ENCODE measurements around the gene WFIKKN2.

WFIKKN2 gene

GRCh38 chr17:50881182-50881581 lies 45.8 kb downstream of the WFIKKN2 start:
- DNase-seq, result no peak

DNA sequence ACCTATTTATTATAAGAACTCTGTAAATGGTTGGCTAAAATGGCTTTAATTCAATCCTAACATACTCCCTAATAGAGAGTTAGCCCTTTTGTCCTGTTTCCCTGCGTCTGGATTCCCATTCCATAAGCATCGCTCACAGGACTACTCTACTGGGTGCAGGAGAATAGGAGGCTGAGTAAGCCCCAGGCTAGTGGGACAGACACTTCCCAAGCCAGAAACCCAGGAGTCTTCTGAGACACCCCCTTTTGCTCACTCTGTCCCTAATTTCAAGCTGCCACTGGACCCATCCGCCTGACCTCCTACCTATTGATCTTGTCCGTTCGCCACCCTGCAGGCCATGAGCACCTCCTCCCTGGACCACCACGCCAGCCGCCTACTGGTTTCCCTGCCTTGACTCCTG lies 47.5 kb downstream of the WFIKKN2 start:
- DNase-seq, result no peak

GRCh38 chr17:50883850-50884438 lies 48.6 kb downstream of the WFIKKN2 start:
- DNase-seq, result no peak

DNA sequence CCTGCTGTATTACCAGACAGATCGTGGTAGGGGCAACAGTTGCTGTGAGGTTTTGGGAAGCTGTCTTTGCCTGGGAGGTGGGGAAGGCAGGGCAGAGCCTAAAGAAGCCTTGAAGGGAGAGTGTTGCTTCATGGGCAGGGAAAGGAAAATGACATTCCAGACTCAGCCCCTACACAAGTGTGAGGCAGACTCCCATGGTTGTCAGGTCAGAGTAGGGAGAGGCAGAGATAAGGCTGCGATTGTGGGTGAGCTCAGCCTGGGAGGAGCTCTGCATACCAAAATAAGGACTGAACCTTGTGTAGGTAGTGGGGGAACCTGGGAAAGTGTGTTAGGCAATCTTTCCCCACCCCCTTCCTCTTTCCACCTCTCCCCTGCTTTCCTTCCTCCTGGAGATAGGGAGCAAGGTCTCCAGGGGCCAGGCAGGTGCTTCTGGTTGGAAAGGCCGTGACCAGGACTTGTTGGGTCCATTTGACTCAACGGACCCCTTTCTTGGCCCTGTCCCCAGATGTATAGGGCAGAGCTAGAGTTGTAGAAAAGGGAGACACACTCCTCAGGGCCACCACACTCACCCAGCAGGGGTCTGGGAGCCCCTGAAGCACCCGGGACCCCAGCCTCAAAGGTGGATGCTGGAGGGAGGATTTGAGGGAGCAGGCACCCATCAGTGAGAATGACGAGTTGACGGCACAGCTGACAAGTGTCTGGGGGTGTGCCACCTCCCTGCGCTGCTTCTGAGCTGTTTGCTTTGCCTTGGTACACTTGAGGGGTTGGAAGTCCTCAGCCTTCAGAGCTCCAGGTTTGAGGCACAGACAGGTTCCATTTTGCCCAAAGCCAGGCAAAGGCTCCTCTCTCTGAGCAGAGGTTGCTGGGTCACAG lies 49.3 kb downstream of the WFIKKN2 start:
- DNase-seq, result no peak

GRCh38 chr17:50887705-50888245 lies 52.4 kb downstream of the WFIKKN2 start:
- no peak for DNase-seq

- DNase-seq, result no peak
Observed at GRCh38 chr17:50889528-50890118, 54.2 kb downstream of the WFIKKN2 start.

DNA sequence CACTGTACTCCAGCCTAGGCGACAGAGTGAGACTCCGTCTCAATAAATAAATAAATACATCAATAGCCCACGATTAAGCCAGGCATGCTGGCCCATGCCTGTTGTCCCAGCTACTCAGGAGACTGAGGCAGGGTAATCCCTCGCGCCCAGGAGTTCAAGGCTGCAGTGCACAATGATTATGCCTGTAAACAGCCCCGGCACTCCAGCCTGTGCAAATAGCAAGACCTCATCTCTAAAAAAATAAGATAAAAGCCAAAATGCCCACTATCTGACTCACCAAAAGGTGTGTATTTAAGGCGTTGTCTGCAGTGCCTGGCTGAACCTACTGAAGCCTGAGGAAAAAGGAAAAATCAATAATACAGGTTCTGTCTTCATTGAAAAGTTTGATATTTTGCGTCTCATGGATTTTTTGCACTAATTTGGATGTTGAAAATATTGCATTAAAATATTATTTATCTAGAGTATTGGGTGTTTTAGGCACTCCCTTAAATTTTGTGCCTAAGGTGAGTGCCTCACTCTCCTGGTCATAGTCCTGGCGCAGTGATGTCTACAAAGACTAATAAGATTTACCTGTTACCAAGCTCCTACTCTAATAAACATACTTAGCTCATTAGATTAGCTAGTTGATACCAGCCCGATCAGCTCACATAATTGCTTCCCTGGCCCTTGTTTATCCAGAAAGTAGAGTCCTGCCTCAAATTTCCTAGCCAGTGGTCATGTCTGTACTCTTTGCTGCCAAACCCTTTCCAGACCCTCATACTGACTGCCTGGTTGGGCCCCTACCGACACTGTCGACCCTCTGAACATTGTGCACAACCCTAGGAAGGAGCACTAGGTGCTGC lies 55.5 kb downstream of the WFIKKN2 start:
- no peak for DNase-seq

GRCh38 chr17:50891577-50891989 lies 56.2 kb downstream of the WFIKKN2 start:
- DNase-seq, result no peak

Data from activated CD4-positive, CD25-positive, alpha-beta regulatory T cell (primary cell).